Stomach (tissue), 9 donors: ENCODE data around the gene MLXIPL. TPM values are rescaled to one million over a fixed set of nuclear protein-coding genes. Genes with fewer than 3 reads are reported as not detected.

Experiments used
- DNase-seq, 2 donors: peaks; one replicate each; pipeline versions ENCODE4 v3.0.0 to v3.0.0-alpha.2; 2013 to 2019
- H3K27ac ChIP-seq, 5 donors: fragments of 200-600 bp in 4 of 5; sonication (generic) in 4 of 5; one replicate each; pipeline ENCODE4 v1.5.1; 2013 to 2019; ENCODE audit warnings: mild to moderate bottlenecking in 1 of 5, moderate library complexity in 1 of 5
- H3K27me3 ChIP-seq, 3 donors: fragments of 200-600 bp; sonication (generic); one replicate each; pipeline ENCODE4 v1.5.1; 2017 to 2019; ENCODE audit warnings: mixed run types in 1 of 3
- H3K36me3 ChIP-seq, 4 donors: fragments of 200-600 bp; sonication (generic); 1 replicate in 3 of 4; 2 replicates in 1 of 4; pipeline ENCODE4 v1.5.1; 2016 to 2019
- H3K4me1 ChIP-seq, 4 donors: fragments of 200-600 bp; sonication (generic); one replicate each; pipeline ENCODE4 v1.5.1; 2016 to 2019
- H3K4me3 ChIP-seq, 4 donors: fragments of 200-600 bp; sonication (generic) in 3 of 4; one replicate each; pipeline ENCODE4 v1.5.1; 2016 to 2019; ENCODE audit warnings: mild to moderate bottlenecking in 1 of 4
- H3K9me3 ChIP-seq, 4 donors: fragments of 200-600 bp; sonication (generic); one replicate each; pipeline ENCODE4 v1.5.1; 2016 to 2019
- EP300 ChIP-seq: sonication (generic); formaldehyde crosslinking; IDR thresholded peaks from one replicate; pipeline ENCODE4 v1.6.1; 2017; ENCODE audit warnings: antibody characterized with exemption
- POLR2A ChIP-seq, 4 donors: fragments of 450-650 bp; IDR thresholded peaks; one replicate each; pipeline ENCODE4 v1.6.1; 2016; ENCODE audit warnings: antibody characterized with exemption in 4 of 4, control low read depth in 2 of 4, mild to moderate bottlenecking in 1 of 4, moderate library complexity in 1 of 4
- POLR2AphosphoS5 ChIP-seq, 3 donors: sonication (generic); formaldehyde crosslinking; IDR thresholded peaks; one replicate each; pipeline ENCODE4 v1.6.1; 2016; ENCODE audit warnings: antibody characterized with exemption in 3 of 3
- WGBS, 5 donors: extraction: QIAGEN DNeasy Blood & Tissue Kit in 3 of 5; methylation state at CpG; one replicate each; pipeline versions ENCODE4 v1.1.5 to v1.1.7; 2013 to 2018; 5-methylcytosine and 5-hydroxymethylcytosine counted together
- intact Hi-C: fragments of 100-400 bp; cut with DNase I; formaldehyde crosslinking; loops from one replicate; pipeline ENCODE4 v1.15.1; 2023; ENCODE audit warnings: low total_unique reads
- polyA plus RNA-seq, 3 donors: library from polyadenylated mRNA; stranded (reverse); fragments of 200-250 nt; gene quantifications; one replicate each; pipeline ENCODE4 v1.2.3, GENCODE V29; 2013
- total RNA-seq, 5 donors: library from RNA; depleted of rRNA; stranded (reverse); fragments of >200 nt; gene quantifications; one replicate each; pipeline versions ENCODE4 v1.1.0 to v1.2.3, GENCODE V29; 2014 to 2016
- TF ChIP-seq, protein P1 (sequence below), 7 experiments: fragments of 450-650 bp in 4 of 7; fragments of 200-600 bp in 3 of 7; sonication (generic) in 3 of 7; IDR thresholded peaks; one replicate each; pipeline ENCODE4 v1.5.1; 2016 to 2019; ENCODE audit warnings: antibody characterized with exemption in 7 of 7, control low read depth in 2 of 7, mild to moderate bottlenecking in 1 of 7
- donor health status: healthy with polysubstance abuse.
- donor health status: Bipolar disorder and iron deficiency.
- donor health status: healthy.

The MLXIPL gene
- total and polyA plus RNA-seq, 8 donors: 2.4 to 102 (median 9.2) TPM

DNA sequence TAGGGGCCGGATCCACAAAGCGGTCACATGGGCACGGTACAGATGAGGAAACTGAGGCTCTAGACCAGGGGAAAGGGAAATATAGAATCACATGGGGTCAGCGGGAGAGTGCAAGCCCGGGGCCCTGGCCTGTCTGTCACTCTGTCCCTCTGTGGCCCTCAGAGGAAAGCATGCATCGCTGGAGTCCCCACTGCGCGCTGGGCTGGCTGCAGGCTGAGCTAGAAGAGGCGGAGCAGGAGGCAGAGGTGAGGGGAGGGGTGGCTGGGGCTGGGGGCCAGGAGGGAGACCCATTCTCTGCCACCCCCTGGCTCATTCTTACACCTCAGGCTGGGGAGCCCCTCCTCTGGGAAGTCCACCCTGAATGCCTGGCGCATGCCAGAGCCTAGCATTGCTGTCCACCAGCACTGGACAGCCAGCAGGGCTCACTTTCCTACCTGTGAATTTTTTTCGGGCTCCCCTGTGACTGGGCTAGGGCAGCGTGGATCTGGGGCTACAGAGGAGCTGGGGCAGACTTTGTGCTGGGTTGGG lies 45.6 kb upstream of the MLXIPL start:
- DNase-seq: no peak
- TF ChIP-seq POLR2A (IDR thresholded peaks at IDR 0.05): no peak
- TF ChIP-seq EP300: no peak
- TF ChIP-seq, protein P1, sequence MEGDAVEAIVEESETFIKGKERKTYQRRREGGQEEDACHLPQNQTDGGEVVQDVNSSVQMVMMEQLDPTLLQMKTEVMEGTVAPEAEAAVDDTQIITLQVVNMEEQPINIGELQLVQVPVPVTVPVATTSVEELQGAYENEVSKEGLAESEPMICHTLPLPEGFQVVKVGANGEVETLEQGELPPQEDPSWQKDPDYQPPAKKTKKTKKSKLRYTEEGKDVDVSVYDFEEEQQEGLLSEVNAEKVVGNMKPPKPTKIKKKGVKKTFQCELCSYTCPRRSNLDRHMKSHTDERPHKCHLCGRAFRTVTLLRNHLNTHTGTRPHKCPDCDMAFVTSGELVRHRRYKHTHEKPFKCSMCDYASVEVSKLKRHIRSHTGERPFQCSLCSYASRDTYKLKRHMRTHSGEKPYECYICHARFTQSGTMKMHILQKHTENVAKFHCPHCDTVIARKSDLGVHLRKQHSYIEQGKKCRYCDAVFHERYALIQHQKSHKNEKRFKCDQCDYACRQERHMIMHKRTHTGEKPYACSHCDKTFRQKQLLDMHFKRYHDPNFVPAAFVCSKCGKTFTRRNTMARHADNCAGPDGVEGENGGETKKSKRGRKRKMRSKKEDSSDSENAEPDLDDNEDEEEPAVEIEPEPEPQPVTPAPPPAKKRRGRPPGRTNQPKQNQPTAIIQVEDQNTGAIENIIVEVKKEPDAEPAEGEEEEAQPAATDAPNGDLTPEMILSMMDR (IDR thresholded peaks at IDR 0.05): no peak
- no peak for TF ChIP-seq POLR2AphosphoS5 (IDR thresholded peaks at IDR 0.05)
- Histone ChIP-seq H3K27ac (no peak overlapping the region), H3K4me1 (peaks cover 18 to 27% (median 22%) of the 10 kb centered on the region in 4 donors), H3K36me3 (no peaks in the 10 kb centered on the region), H3K27me3 (peaks cover 0 to 15% (median 5%) of the 10 kb centered on the region in 3 donors), H3K4me3 (no peak overlapping the region), H3K9me3 (no peaks in the 10 kb centered on the region)
- intact Hi-C loops: no loop called here
- 79 to 92% (median 84%) methylated on average over 12 of the region's 12 CpGs for WGBS, 5 donors

DNA sequence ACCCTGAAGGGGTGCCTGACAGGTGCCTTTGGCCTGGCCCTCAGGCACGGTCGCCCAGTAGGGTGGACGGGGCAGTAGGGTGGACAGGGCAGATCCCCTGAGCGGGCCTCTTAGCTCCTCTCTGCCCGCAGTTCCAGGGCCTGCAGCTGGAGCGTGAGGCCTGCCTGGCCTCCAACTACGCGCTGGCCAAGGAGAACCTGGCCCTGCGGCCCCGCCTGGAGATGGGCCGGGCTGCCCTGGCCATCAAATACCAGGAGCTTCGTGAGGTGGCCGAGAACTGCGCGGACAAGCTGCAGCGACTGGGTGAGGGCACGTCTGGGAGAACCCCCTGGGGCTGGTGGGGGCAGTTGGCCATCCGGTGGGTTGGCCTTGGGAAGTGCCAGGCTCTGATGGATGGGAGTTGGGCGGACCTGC lies 45.0 kb upstream of the MLXIPL start:
- DNase-seq: peak in 1 of 2 donors; percentile 39
- Histone ChIP-seq H3K27ac (no peak overlapping the region), H3K36me3 (no peaks in the 10 kb centered on the region), H3K9me3 (no peaks in the 10 kb centered on the region), H3K27me3 (peaks cover 0 to 15% (median 5%) of the 10 kb centered on the region in 3 donors), H3K4me3 (peak overlapping the region in 1 of 4 donors; percentile 64), H3K4me1 (peaks cover 18 to 27% (median 22%) of the 10 kb centered on the region in 4 donors)
- intact Hi-C loops: no loop called here
- WGBS, 5 donors: 68 to 82% (median 74%) methylated on average over 7 to 19 of the region's 19 CpGs
- TF ChIP-seq, protein P1 (IDR thresholded peaks at IDR 0.05): no peak
- TF ChIP-seq POLR2AphosphoS5 (IDR thresholded peaks at IDR 0.05) (no peak), POLR2A (IDR thresholded peaks at IDR 0.05) (no peak)

DNA sequence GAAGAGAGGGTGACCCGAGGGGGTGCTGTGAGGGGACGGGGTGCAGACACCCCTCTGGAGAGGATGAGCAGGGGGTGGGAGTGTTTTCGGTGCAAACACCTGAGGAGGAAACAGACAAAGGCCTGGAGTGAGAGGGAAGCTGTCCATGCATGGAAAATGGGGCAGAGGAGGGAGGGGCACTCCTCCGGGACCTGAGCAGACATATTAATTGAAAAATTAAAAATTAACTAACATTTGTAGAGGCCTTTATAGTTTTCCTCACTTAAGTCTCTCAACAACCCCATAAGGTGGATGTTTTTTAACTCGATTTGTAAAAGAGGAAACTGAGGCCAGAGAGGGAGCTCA lies 44.5 kb upstream of the MLXIPL start:
- H3K27ac ChIP-seq: peak overlapping the region in 2 of 5 donors; percentile 67 to 77
- DNase-seq: no peak
- H3K4me3 ChIP-seq: peak overlapping the region; percentile 64 to 85 (median 66)
- peaks cover 0 to 17% (median 5%) of the 10 kb centered on the region in 3 donors for H3K27me3 ChIP-seq
- intact Hi-C loops: no loop called here
- peaks cover 18 to 27% (median 22%) of the 10 kb centered on the region in 4 donors for H3K4me1 ChIP-seq
- TF ChIP-seq POLR2AphosphoS5 (IDR thresholded peaks at IDR 0.05) (no peak), EP300 (no peak), POLR2A (IDR thresholded peaks at IDR 0.05) (no peak)
- TF ChIP-seq, protein P1 (IDR thresholded peaks at IDR 0.05): no peak
- 16 to 30% (median 27%) methylated on average over 5 of the region's 5 CpGs for WGBS, 5 donors
- H3K36me3 ChIP-seq: no peaks in the 10 kb centered on the region
- no peaks in the 10 kb centered on the region for H3K9me3 ChIP-seq

DNA sequence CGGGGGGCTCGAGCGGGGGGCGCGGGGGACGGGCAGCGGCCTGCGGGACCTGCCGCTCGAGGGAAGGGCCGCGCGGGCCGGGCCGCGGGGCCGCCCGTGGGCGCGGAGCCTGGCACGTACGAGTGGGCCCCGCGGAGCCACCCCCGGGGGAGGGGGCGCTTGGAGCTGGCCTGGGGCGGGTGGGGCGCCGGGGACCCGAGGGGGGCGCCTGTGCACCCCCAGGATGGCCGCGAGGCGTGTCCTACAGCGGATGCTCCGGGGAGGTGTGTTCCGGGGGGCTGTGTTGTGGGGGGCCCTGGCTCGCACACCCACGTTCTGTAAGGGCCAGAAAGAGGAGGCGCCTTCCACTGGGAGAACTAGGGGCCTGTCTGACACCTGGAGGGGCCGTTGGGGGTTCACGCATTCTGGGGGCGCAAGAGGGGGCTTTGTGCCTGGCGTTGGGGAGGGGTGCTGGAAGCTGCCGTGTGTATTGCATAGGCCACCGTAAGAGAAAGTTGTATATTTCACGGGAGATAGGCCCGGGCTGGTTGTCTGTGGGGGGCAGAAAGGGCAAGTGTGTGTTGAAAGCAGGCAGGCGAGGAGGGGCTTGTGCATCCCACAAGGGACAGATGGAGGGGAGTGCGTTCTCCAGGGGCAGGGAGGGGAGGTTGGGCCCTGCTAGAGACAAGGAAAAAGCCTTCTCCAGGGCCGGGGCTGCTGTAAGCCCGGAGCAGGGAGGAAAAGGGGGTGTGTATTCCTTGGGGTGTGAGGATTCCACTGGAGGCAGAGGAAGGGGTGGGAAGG lies 44.0 kb upstream of the MLXIPL start:
- TF ChIP-seq POLR2A (IDR thresholded peaks at IDR 0.05) (no peak), EP300 (no peak), POLR2AphosphoS5 (IDR thresholded peaks at IDR 0.05) (no peak)
- TF ChIP-seq, protein P1 (IDR thresholded peaks at IDR 0.05): no peak
- peaks cover 0 to 2% (median 1%) of the 10 kb centered on the region in 4 donors for H3K9me3 ChIP-seq
- peaks cover 0 to 20% (median 5%) of the 10 kb centered on the region in 3 donors for H3K27me3 ChIP-seq
- H3K27ac ChIP-seq: peak overlapping the region in 2 of 5 donors; percentile 67 to 77
- 1 to 5% (median 2%) methylated on average over 12 to 52 of the region's 52 CpGs for WGBS, 5 donors
- H3K36me3 ChIP-seq: no peaks in the 10 kb centered on the region
- intact Hi-C loops: no loop called here
- peak overlapping the region; percentile 64 to 85 (median 66) for H3K4me3 ChIP-seq
- peaks cover 18 to 27% (median 22%) of the 10 kb centered on the region in 4 donors for H3K4me1 ChIP-seq
- DNase-seq: peak in 1 of 2 donors; percentile 56
